Measurements from ENCODE around the gene RUVBL1. TPM values are rescaled to one million over a fixed set of nuclear protein-coding genes. Genes with fewer than 3 reads are reported as not detected.

Gene RUVBL1
- total RNA-seq, 1 experiment from 2014 or later = 110 TPM

- no peaks in the 10 kb centered on the region for H3K9me3 ChIP-seq (ENCODE audit: low read length)
- H3K9me2 ChIP-seq (replicated peaks; ENCODE audit: insufficient read depth, low read length) = no peaks in the 10 kb centered on the region
- H3K27me3 ChIP-seq (ENCODE audit: low read length) = no peaks in the 10 kb centered on the region
- H3K36me3 ChIP-seq (ENCODE audit: insufficient read depth, low read length) = peaks cover 78% of the 10 kb centered on the region
- H3K4me1 ChIP-seq (ENCODE audit: low read length) = peaks cover 48% of the 10 kb centered on the region
- H3K4me3 ChIP-seq (ENCODE audit: low read length) = no peak overlapping the region
- no peak overlapping the region; the same call in 1 of the 2 replicates for H3K27ac ChIP-seq (ENCODE audit: low read length)
- no peak overlapping the region for H3K9ac ChIP-seq (ENCODE audit: low read length)
- peaks cover 30% of the 10 kb centered on the region; the same call in 1 of the 2 replicates for H4K20me1 ChIP-seq (ENCODE audit: insufficient read depth, low read depth, low read length)
- no peak overlapping the region for H2AFZ ChIP-seq (ENCODE audit: low read length)
- peaks cover 62% of the 10 kb centered on the region for H3K79me2 ChIP-seq (ENCODE audit: low read length)
- no peak overlapping the region for H3K4me2 ChIP-seq (ENCODE audit: low read depth, low read length, poor library complexity, severe bottlenecking)
- no peak for DNase-seq
These were observed 23.5 kb downstream of the RUVBL1 start for GRCh38 chr3:128100161-128100560.

- Histone ChIP-seq H3K27me3 (ENCODE audit: low read length) (no peaks in the 10 kb centered on the region), H3K36me3 (ENCODE audit: insufficient read depth, low read length) (peaks cover 82% of the 10 kb centered on the region), H2AFZ (ENCODE audit: low read length) (no peak overlapping the region), H3K9me3 (ENCODE audit: low read length) (no peaks in the 10 kb centered on the region), H4K20me1 (ENCODE audit: insufficient read depth, low read depth, low read length) (peaks cover 24% of the 10 kb centered on the region; the same call in 1 of the 2 replicates), H3K79me2 (ENCODE audit: low read length) (peaks cover 64% of the 10 kb centered on the region), H3K4me1 (ENCODE audit: low read length) (peaks cover 67% of the 10 kb centered on the region), H3K9ac (ENCODE audit: low read length) (no peak overlapping the region), H3K9me2 (replicated peaks; ENCODE audit: insufficient read depth, low read length) (no peaks in the 10 kb centered on the region), H3K27ac (ENCODE audit: low read length) (peak overlapping the region; percentile 91; the same call in 1 of the 2 replicates), H3K4me2 (ENCODE audit: low read depth, low read length, poor library complexity, severe bottlenecking) (no peak overlapping the region), H3K4me3 (ENCODE audit: low read length) (no peak overlapping the region)
- DNase-seq = no peak
These were observed 25.4 kb downstream of the RUVBL1 start for GRCh38 chr3:128098234-128098633.

- Histone ChIP-seq H3K9me3 (ENCODE audit: low read length) (no peaks in the 10 kb centered on the region), H3K4me2 (ENCODE audit: low read depth, low read length, poor library complexity, severe bottlenecking) (peak overlapping the region; percentile 58), H3K27me3 (ENCODE audit: low read length) (no peaks in the 10 kb centered on the region), H3K79me2 (ENCODE audit: low read length) (peaks cover 65% of the 10 kb centered on the region), H3K9ac (ENCODE audit: low read length) (peak overlapping the region; percentile 61), H4K20me1 (ENCODE audit: insufficient read depth, low read depth, low read length) (peaks cover 10% of the 10 kb centered on the region; the same call in 1 of the 2 replicates), H3K4me1 (ENCODE audit: low read length) (peaks cover 76% of the 10 kb centered on the region), H3K9me2 (replicated peaks; ENCODE audit: insufficient read depth, low read length) (no peaks in the 10 kb centered on the region), H3K27ac (ENCODE audit: low read length) (peak overlapping the region; percentile 91), H3K4me3 (ENCODE audit: low read length) (peak overlapping the region; percentile 40; the same call in 1 of the 2 replicates), H3K36me3 (ENCODE audit: insufficient read depth, low read length) (peaks cover 80% of the 10 kb centered on the region), H2AFZ (ENCODE audit: low read length) (no peak overlapping the region)
- DNase-seq = peak; percentile 92
These were observed 28.3 kb downstream of the RUVBL1 start for GRCh38 chr3:128095222-128095703.

GRCh38 chr3:128094295-128095151, 29.1 kb downstream of the RUVBL1 start:
- Histone ChIP-seq H3K27ac (ENCODE audit: low read length) (peak overlapping the region; percentile 91), H3K4me3 (ENCODE audit: low read length) (no peak overlapping the region), H3K9ac (ENCODE audit: low read length) (peak overlapping the region; percentile 61; the same call in 1 of the 2 replicates), H3K4me1 (ENCODE audit: low read length) (peaks cover 72% of the 10 kb centered on the region), H3K4me2 (ENCODE audit: low read depth, low read length, poor library complexity, severe bottlenecking) (no peak overlapping the region), H3K79me2 (ENCODE audit: low read length) (peaks cover 66% of the 10 kb centered on the region), H3K9me3 (ENCODE audit: low read length) (no peaks in the 10 kb centered on the region), H3K36me3 (ENCODE audit: insufficient read depth, low read length) (peaks cover 73% of the 10 kb centered on the region), H4K20me1 (ENCODE audit: insufficient read depth, low read depth, low read length) (peaks cover 10% of the 10 kb centered on the region; the same call in 1 of the 2 replicates), H3K27me3 (ENCODE audit: low read length) (no peaks in the 10 kb centered on the region), H3K9me2 (replicated peaks; ENCODE audit: insufficient read depth, low read length) (no peaks in the 10 kb centered on the region), H2AFZ (ENCODE audit: low read length) (no peak overlapping the region)
- no peak for DNase-seq

GRCh38 chr3:128091586-128091985, 32.0 kb downstream of the RUVBL1 start:
- Histone ChIP-seq H3K27ac (ENCODE audit: low read length) (peak overlapping the region; percentile 91; the same call in 1 of the 2 replicates), H3K4me2 (ENCODE audit: low read depth, low read length, poor library complexity, severe bottlenecking) (no peak overlapping the region), H3K4me1 (ENCODE audit: low read length) (peaks cover 43% of the 10 kb centered on the region), H3K27me3 (ENCODE audit: low read length) (no peaks in the 10 kb centered on the region), H3K9me2 (replicated peaks; ENCODE audit: insufficient read depth, low read length) (no peaks in the 10 kb centered on the region), H4K20me1 (ENCODE audit: insufficient read depth, low read depth, low read length) (peaks cover 14% of the 10 kb centered on the region; the same call in 1 of the 2 replicates), H3K9ac (ENCODE audit: low read length) (no peak overlapping the region), H3K36me3 (ENCODE audit: insufficient read depth, low read length) (peaks cover 62% of the 10 kb centered on the region), H3K4me3 (ENCODE audit: low read length) (no peak overlapping the region), H2AFZ (ENCODE audit: low read length) (no peak overlapping the region), H3K9me3 (ENCODE audit: low read length) (no peaks in the 10 kb centered on the region), H3K79me2 (ENCODE audit: low read length) (peaks cover 84% of the 10 kb centered on the region)
- no peak for DNase-seq

- Histone ChIP-seq H3K9me2 (replicated peaks; ENCODE audit: insufficient read depth, low read length) (no peaks in the 10 kb centered on the region), H3K27ac (ENCODE audit: low read length) (no peak overlapping the region), H3K9me3 (ENCODE audit: low read length) (no peaks in the 10 kb centered on the region), H3K36me3 (ENCODE audit: insufficient read depth, low read length) (peaks cover 61% of the 10 kb centered on the region), H3K4me2 (ENCODE audit: low read depth, low read length, poor library complexity, severe bottlenecking) (no peak overlapping the region), H3K4me3 (ENCODE audit: low read length) (no peak overlapping the region), H2AFZ (ENCODE audit: low read length) (no peak overlapping the region), H3K27me3 (ENCODE audit: low read length) (no peaks in the 10 kb centered on the region), H3K9ac (ENCODE audit: low read length) (no peak overlapping the region), H3K79me2 (ENCODE audit: low read length) (peaks cover 67% of the 10 kb centered on the region), H3K4me1 (ENCODE audit: low read length) (peaks cover 18% of the 10 kb centered on the region), H4K20me1 (ENCODE audit: insufficient read depth, low read depth, low read length) (peaks cover 4% of the 10 kb centered on the region; the same call in 1 of the 2 replicates)
- no peak for DNase-seq
These were observed 34.5 kb downstream of the RUVBL1 start for GRCh38 chr3:128089135-128089534.

- Histone ChIP-seq H3K9ac (ENCODE audit: low read length) (no peak overlapping the region), H3K79me2 (ENCODE audit: low read length) (peaks cover 23% of the 10 kb centered on the region), H3K27me3 (ENCODE audit: low read length) (no peaks in the 10 kb centered on the region), H3K4me2 (ENCODE audit: low read depth, low read length, poor library complexity, severe bottlenecking) (no peak overlapping the region), H2AFZ (ENCODE audit: low read length) (no peak overlapping the region), H3K36me3 (ENCODE audit: insufficient read depth, low read length) (peaks cover 44% of the 10 kb centered on the region), H3K27ac (ENCODE audit: low read length) (no peak overlapping the region), H4K20me1 (ENCODE audit: insufficient read depth, low read depth, low read length) (0 out of 2 replicates have a peak, but pooled peaks cover 10% of the 10 kb centered on the region), H3K4me1 (ENCODE audit: low read length) (no peaks in the 10 kb centered on the region), H3K4me3 (ENCODE audit: low read length) (no peak overlapping the region), H3K9me2 (replicated peaks; ENCODE audit: insufficient read depth, low read length) (no peaks in the 10 kb centered on the region), H3K9me3 (ENCODE audit: low read length) (no peaks in the 10 kb centered on the region)
- DNase-seq = no peak
These were observed 39.0 kb downstream of the RUVBL1 start for GRCh38 chr3:128084675-128085021.

- Histone ChIP-seq H2AFZ (ENCODE audit: low read length) (no peak overlapping the region), H3K9ac (ENCODE audit: low read length) (no peak overlapping the region)
These were observed 39.5 kb downstream of the RUVBL1 start for GRCh38 chr3:128083980-128084674.

More at GRCh38 chr3:128083980-128084674, 39.5 kb downstream of the RUVBL1 start:
- Histone ChIP-seq H3K4me3 (ENCODE audit: low read length) (no peak overlapping the region), H3K79me2 (ENCODE audit: low read length) (peaks cover 18% of the 10 kb centered on the region), H3K4me2 (ENCODE audit: low read depth, low read length, poor library complexity, severe bottlenecking) (no peak overlapping the region), H3K9me2 (replicated peaks; ENCODE audit: insufficient read depth, low read length) (no peaks in the 10 kb centered on the region), H3K9me3 (ENCODE audit: low read length) (no peaks in the 10 kb centered on the region), H3K36me3 (ENCODE audit: insufficient read depth, low read length) (peaks cover 48% of the 10 kb centered on the region), H4K20me1 (ENCODE audit: insufficient read depth, low read depth, low read length) (0 out of 2 replicates have a peak, but pooled peaks cover 10% of the 10 kb centered on the region), H3K27ac (ENCODE audit: low read length) (no peak overlapping the region), H3K27me3 (ENCODE audit: low read length) (no peaks in the 10 kb centered on the region), H3K4me1 (ENCODE audit: low read length) (no peaks in the 10 kb centered on the region)
- no peak for DNase-seq
